ENCODE results near the gene CLTRN. TPM values are rescaled to one million over a fixed set of nuclear protein-coding genes. Genes with fewer than 3 reads are reported as not detected.
"Not testable (repeated sequence)": the region's sequence is repeated elsewhere in the genome, so short reads cannot be mapped to it uniquely, and the experiment has no call there.

The CLTRN gene, protein sequence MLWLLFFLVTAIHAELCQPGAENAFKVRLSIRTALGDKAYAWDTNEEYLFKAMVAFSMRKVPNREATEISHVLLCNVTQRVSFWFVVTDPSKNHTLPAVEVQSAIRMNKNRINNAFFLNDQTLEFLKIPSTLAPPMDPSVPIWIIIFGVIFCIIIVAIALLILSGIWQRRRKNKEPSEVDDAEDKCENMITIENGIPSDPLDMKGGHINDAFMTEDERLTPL
- 1 to 10 TPM in 1 of 3 donors, under 1 TPM in 2; 0.51 to 1.6 (median 0.79) TPM for polyA plus RNA-seq

DNA sequence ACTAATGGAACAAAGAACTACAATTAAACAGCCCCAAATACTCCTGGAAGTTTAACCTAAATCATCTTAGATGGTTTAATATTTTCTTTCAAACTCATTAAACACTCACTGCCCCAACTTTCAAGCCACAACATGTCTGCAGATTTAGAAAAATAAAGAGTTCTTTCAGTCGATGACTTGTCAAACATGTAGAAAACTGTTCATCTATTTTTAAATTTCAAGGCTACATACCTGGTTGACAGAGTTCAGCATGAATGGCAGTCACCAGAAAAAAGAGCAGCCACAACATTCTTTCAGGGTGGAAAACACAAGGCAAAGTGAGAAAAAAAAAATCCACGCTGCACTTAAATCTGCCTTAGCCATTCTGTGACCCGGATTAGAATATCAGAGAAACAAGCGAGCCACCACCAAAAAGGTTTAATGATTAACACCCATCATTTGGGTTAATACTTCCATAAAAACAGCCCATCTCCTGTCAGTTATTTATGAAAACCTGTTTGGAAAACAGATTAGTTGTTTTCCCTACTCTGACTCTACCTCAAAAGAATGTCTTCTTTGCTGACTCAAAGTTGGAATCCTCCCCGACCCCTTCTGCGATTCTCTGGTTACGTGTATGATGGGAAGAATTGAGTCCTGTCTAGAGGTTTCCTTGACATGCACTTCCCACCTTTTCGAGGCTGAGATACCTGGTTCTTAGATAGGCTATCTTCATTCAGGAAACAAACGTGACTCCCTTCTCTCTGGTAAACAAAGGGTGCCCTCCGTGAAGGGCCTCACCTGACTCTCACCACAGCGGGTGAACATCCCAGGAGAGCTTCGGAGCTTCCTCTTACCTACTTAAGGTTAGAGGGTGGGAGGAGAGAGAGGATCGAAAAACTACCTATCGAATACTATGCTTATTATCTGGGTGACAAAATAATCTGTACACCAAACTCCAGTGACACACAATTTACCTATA, at the start of gene CLTRN:
TSS of gene CLTRN (minus strand) at position 319 of the 958 bp plus-strand sequence. CDS start at position 289, 30 bp downstream.
- H3K27ac ChIP-seq (ENCODE audit: low read depth, low read length), result no peak within 1 kb of the TSS
- WGBS, 3 donors, result 30 to 67% (median 54%) methylated on average over 14 of the region's 14 CpGs

DNA sequence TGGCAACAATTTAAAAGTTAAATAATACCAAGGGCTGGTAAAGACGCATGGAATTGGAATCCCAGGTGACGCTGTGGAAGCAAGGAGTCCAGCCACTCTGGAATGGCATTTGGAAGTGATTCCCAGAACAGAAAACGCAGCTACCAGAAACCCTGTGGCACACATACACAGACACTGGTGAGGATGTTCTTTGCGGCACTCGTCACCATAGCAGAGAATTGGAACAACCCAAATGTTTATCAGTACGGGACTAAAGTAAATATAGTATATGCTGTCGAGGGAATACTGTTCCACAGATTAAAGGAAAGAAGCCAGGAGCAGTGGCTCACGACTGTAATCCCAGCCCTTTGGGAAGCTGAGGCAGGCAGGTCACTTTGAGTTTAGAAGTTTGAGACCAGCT, 39.7 kb upstream of the CLTRN start:
- WGBS, 3 donors, result 81 to 98% (median 92%) methylated on average over 5 of the region's 8 CpGs
- not testable (repeated sequence) for H3K27ac ChIP-seq (ENCODE audit: low read depth, low read length)

DNA sequence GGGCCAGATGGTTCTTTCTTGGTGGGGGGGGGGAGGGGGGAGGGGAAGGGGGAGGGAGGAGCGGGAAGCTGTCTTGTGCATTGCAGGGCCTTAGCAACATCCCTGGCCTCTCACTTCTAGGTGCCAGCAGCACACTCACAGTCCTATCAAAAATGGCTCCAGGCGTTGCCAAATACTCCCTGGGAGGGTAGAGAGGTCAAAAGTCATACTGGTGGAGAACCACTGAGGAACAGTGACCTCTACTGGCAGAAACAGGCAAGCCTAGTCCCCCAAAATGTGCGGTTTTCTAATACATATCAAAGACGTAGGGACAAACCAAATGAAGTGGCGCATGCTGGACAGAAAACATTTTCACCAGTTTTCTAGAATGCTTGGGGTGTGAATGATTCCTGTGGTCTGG, 39.2 kb upstream of the CLTRN start:
- not testable (repeated sequence) for H3K27ac ChIP-seq (ENCODE audit: low read depth, low read length)
- WGBS, 3 donors, result no CpG with 5 or more reads among the region's 5 CpGs

DNA sequence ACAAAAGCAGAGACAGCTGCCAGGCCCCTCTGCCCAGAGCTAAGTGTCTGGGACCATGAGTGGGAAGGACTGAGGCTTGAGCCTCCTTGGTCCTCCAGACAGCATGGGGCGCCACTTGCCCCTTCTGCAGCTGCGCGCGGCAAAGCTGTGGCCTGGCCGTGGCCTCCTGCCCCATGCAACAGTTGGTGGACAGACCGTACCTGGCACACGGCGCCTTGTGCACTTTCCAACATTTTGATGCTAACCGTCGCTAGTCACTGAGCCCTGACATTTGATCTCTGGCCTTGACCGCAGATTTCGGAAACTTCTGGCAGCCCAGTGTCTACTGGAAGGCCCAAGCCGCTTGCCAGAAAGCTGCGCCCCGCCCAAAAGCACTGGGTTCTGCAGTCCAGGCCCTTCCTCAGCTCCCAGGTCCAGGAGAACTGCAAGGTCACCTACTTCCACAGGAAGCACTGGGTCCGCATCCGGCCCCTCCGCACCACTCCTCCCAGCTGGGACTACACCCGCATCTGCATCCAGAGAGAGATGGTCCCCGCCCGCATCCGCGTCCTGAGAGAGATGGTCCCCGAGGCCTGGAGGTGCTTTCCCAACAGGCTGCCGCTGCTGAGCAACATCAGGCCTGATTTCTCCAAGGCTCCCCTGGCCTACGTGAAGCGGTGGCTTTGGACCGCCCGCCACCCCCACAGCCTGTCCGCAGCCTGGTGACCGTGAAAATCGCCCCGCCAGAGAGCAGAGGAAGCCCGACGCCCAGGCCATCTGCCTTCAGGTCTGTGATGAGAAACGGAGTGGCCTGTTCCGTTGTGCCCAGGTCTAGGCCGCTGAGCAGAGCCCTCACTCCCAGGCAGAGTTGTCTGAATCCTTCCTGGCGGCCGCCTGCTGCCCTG, 38.1 kb upstream of the CLTRN start:
- no peak overlapping the region for H3K27ac ChIP-seq (ENCODE audit: low read depth, low read length)
- 96 to 98% (median 98%) methylated on average over 35 to 40 of the region's 40 CpGs for WGBS, 3 donors

DNA sequence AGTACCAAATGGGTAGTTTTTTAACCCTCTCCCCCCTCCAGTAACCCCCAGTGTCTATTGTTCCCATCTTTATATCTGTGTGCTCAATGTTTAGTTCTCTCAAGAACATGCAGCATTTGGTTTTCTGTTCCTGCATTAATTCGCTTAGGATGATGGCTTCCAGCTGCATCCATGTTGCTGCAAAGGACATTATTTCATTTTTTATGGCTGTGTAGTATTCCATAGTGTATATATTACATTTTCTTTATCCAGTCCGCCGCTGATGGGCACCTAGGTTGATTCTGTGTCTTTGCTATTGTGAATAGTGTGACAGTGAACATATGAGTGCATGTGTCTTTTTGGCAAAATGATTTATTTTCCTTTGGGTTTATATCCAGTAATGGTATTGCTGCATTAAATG, 31.9 kb upstream of the CLTRN start:
- 81 to 96% (median 95%) methylated on average over 3 of the region's 3 CpGs for WGBS, 3 donors
- H3K27ac ChIP-seq (ENCODE audit: low read depth, low read length), result no peak overlapping the region

DNA sequence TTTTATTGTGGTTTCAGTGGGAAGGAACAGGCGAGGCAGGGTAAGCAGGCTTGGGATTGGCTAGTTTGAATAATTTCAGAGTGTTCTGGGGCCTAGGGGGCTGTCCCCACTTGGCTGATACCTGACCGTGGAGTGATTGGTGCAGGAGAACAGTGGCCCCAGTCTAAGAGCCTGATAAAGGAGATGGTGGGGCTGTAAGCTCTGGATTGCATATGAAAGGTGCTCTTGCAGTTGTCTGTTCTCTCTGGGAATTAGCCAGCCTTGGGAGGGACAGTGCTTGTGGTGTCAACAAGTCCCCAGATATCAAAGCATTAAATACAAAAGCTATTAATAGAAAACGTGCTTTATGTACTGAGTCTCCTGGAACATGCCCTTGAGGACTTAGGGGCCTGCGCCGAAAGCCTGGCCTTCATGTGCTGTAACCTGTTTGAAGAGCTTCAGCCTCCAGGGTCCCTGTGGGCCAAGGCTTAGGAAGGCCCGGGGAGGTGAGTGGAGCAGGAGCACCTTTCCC, 30.4 kb upstream of the CLTRN start:
- no peak overlapping the region for H3K27ac ChIP-seq (ENCODE audit: low read depth, low read length)
- WGBS, 3 donors, result 41 to 88% (median 81%) methylated on average over 6 of the region's 6 CpGs

DNA sequence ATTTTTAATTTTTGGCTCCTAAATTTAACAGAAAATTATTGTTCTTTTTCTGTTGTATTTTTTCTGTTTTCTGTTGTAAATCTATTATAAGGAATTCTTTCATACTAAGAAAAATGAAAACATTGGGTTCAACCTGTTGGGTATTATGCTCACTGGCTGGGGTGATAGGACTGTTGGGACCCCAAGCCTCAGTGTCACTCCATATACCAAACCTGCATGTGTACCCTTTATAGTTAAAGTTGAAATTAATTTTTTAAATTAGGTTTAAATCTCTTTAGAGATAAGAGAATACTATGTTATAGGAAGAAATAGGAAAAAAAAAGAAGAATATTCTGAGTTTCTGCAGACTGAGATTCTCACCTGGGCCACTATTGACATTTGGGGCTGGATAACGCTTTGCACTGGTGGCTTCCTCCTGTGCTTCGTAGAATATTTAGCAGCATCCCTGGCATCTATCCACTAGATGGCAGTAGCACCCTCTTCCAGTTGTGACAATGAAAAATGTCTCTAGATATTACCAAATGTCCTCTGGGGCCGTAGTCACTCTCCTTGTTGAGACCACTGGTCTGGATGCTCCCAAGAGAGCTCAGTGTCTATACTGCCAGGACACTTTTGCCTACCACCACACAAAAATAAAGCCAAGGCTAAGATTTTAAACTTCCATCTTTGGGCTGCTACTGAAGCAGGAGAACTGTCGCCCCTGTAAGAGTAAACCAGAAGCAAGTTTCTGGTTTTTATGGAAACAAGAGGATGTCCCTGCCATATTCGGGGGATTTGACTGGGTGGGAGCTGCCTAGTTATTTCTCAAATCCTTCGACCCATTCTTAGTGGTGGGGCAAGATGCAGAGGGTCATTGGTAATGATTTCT, 22.4 kb upstream of the CLTRN start:
- H3K27ac ChIP-seq (ENCODE audit: low read depth, low read length), result no peak overlapping the region
- WGBS, 3 donors, result 34 to 52% (median 38%) methylated on average over 6 of the region's 6 CpGs

DNA sequence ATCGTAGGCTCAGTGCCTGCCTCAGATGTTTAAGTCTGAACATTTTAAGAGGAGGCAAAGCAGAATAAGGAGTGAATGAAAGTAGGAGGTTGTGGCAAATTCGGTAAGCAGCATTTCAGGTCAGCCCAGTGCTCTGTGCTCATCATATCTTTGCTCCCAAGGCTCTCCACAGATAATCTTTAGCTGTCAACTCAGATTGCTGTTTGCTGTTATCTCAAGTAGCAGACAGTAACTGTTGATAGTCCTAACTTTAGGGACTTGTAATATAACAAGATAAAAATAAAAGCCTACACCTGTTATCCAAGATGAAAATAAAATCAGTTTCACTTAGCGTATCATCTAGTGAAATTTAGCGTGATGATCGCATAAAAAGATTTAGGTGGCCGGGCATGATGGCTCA, 18.6 kb upstream of the CLTRN start:
- H3K27ac ChIP-seq (ENCODE audit: low read depth, low read length), result no peak overlapping the region
- WGBS, 3 donors, result 82 to 92% (median 87%) methylated on average over 6 of the region's 6 CpGs

DNA sequence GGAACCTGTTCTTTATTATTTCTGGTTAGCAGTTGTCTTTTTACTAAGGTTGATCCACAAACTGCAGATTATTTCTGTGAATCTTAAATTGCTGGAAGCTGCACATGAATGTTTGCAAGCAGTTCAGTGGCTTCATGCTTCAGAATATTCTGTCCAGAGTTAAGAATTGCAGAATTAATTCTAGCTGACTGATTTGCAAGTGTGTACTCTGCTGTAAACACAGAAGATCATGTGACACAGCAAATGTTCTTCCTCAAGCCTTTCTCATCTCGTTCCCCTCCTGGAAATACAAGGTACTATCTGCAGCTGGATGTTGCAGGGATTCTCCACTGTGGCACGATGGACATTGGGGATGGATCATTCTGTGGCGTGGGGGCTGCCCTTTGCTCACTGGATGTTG, 16.8 kb upstream of the CLTRN start:
- H3K27ac ChIP-seq (ENCODE audit: low read depth, low read length), result no peak overlapping the region
- 56 to 76% (median 57%) methylated on average over 3 of the region's 3 CpGs for WGBS, 3 donors

DNA sequence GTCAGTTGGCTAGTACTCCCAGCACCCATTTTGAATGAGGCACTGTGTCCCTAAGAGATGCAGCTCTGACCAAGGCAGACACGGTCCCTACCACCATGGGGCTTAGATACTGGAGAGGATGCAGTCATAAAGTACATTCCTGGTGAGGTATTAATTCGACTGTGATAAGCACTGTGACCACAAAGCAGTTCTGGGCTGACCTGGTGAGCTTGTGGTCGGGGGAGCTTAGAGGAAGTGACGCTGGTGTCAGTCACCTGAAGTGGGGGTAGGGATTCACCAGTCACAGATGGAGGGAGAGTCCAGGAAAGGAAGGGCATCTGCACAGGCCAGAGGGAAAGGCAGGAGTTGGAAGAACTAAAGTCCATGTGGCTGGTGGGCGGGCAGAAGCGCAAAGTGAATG, 15.8 kb upstream of the CLTRN start:
- no peak overlapping the region for H3K27ac ChIP-seq (ENCODE audit: low read depth, low read length)
- WGBS, 3 donors, result 71 to 84% (median 82%) methylated on average over 6 of the region's 6 CpGs

DNA sequence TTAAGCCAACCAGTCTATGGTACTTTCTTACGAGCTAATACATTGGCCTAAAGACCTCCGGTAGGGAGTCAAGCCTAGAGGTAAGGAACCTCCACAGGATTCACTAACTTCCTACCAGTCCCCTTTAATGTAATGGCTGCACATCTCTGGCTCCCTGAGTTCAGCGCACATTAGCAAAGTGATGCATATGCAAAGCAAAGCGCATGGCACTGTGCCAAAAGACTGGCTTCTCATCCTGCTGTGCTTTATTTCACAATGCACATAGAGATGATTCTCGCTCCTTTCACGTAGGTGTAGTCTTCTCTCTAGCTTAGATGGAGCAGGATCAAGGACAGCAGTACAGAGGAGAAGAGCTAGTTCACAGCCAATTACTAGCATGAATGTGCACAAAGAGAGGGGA, 14.6 kb upstream of the CLTRN start:
- 89 to 95% (median 93%) methylated on average over 6 of the region's 6 CpGs for WGBS, 3 donors
- H3K27ac ChIP-seq (ENCODE audit: low read depth, low read length), result no peak overlapping the region

DNA sequence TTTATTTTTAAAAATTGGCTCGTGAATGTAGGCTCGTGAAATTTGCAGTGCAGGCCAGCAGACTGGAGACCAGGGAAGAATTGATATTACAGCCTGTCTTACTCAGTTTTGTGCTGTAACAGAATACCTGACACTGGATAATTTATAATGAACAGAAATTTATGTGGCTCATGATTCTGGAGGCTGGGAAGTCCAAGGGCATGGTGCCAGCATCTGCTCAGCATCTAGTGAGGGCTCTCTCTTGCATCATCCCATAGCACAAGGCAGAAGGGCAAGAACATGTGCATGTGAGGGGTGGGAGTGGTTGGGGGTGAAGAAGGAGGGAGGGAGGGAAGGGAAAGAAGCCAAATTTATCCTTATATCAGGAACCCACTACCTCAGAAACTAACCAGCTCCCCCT, 13.7 kb upstream of the CLTRN start:
- 78 to 92% (median 88%) methylated on average over 2 of the region's 2 CpGs for WGBS, 3 donors
- no peak overlapping the region for H3K27ac ChIP-seq (ENCODE audit: low read depth, low read length)

DNA sequence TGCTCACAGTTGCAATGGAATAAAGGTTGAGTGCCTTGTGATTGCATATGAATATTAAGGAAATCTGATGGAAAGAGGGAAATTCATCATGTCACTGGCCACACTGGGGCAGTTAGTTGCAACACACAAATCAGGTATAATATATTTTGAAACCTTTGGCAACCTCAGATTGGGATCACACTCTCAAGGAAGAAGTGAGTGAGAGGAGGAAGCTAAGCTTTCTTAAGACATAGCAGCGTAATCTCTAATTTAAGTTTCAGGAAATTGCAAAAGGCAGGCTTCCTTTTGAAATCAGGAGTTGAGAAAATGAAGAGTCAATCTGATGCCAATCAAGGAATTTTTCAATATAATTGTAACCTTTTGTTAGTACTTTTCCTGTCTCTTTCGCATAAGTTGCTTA, 12.3 kb upstream of the CLTRN start:
- no peak overlapping the region for H3K27ac ChIP-seq (ENCODE audit: low read depth, low read length)
- 43 to 75% (median 43%) methylated on average over 2 of the region's 2 CpGs for WGBS, 3 donors

DNA sequence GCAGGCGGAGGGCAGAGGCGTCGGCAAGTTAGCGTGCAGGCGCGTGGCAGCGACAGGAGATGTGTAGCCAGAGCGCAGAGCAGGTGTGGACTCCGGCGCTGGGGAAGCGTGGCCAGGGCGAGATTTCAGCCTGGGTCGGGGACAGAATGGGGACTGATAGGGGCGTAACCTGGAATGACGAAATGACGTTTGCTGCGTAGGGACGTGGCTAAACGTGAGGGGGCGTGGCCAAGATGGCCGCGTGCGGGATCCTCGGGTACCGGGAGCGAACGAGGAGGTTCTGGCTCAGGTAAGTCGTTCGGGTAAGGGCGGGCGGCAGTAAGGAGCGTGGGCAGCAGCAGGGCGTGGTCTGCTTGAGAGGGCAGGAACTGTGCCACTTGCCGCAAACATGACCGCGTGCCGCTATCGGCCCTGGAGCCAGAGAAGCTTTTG, 10.9 kb upstream of the CLTRN start:
- H3K27ac ChIP-seq (ENCODE audit: low read depth, low read length), result no peak overlapping the region
- 0 to 1% (median 0%) methylated on average over 32 to 38 of the region's 38 CpGs for WGBS, 3 donors

DNA sequence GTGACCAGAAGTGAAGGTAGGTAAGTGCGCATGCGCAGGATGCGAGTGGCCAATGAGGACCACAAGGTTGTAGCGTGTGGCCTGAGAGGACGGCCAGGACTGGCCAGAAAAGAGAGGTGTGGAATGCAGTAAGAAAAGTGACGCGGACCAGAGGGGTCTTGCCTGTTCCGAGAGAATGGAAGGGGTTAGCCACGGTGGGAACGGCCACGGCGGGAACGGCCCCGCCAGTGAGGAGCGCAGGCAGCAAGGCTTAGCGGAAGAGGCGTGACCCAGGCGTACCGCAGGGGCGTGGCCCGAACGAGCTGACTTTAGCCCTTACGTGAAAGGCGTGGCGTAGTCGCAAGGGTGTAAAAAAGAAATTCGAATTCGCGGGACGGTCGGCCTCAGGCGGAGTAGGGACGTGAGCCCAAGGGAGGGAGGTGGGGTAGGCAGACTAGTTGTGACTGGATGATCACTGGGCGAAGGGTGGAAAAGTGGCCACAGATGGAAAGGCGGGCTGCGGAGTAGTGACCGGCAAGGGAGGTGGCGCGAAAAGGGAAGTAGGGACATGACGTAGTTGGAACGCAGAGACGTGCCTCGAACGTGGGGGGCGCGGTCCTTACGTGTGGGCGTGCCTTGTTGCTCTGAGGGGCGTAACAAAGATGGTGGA, 10.4 kb upstream of the CLTRN start:
- whole genome bisulfite sequencing, 3 donors, result 1% methylated on average over 44 to 49 of the region's 49 CpGs
- H3K27ac ChIP-seq (ENCODE audit: low read depth, low read length), result no peak overlapping the region

DNA sequence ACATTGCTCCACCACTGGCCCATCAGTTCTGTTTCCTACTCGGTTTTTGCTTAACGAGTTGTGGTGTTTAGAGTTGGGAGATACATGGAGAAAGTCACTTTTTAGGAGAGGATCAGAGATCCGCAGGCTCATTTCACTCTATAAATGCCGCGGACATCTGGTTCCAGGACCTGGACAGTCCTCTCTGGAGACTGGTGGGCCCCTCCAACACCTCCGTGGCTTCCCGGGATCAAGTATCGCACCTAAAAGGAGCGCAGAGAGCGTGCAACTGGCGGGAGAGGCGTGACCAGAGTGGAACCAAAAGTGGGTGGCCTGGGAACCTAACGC, 9.9 kb upstream of the CLTRN start:
- WGBS, 3 donors, result 0 to 1% (median 0%) methylated on average over 13 of the region's 13 CpGs
- H3K27ac ChIP-seq (ENCODE audit: low read depth, low read length), result no peak overlapping the region

DNA sequence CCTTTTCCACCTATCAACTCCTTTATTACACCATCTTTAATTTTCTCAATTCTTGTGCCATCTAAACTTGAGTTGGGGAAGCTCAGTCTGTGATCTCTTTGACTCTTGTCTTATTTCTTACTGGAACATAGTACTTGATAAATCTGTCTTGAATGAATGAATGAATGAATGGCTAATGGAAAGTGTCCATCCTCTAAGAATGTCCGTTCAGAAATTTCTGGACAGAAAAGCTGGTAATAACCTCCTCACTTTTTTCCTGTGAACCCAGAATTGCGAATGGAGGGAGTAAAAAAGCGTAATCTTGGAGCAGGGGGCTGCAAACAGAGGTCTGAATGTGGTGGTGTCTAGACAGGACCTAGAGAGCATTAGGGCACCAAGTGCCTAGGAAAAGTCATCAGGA, 9.4 kb upstream of the CLTRN start:
- no peak overlapping the region for H3K27ac ChIP-seq (ENCODE audit: low read depth, low read length)
- WGBS, 3 donors, result 54 to 59% (median 59%) methylated on average over 3 of the region's 3 CpGs
